ENCODE results near the gene CH25H. TPM values are rescaled to one million over a fixed set of nuclear protein-coding genes. Genes with fewer than 3 reads are reported as not detected.

CH25H gene
- total and polyA plus RNA-seq, 5 donors = 0.24 to 1.8 (median 0.59) TPM

DNA sequence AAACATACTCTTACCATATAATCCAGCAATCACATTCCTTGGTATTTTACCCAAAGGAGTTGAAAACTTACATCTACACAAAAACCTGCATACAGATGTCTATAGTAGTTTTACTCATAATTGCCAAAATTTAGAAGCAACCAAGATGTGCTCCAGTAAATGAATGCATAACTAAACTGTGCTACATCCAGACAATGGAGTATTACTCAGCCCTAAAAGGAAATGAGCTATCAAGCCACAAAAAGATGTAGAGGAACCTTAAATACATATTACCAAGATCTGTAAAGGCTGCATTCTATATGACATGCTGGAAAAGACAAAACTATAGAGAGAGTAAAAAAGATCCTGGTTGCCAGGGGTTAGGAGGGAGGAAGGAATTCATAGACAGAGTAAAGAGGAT, 21.8 kb upstream of the CH25H start:
- ATAC-seq (no peak), DNase-seq (no peak)
- intact Hi-C loops (cut with DNase I) = loop anchor here in 1 of 4 donors (10.0 kb wide), 1 partner anchor 394 kb away; no protein-coding TSS in a partner anchor
- H3K4me1 ChIP-seq (ENCODE audit: control insufficient read depth, insufficient read depth, low read length) = no peaks in the 10 kb centered on the region
- no peaks in the 10 kb centered on the region for H3K9me3 ChIP-seq (ENCODE audit: control insufficient read depth, low read length)
- H3K4me3 ChIP-seq (ENCODE audit: low read length) = no peak overlapping the region
- H3K27me3 ChIP-seq (ENCODE audit: control insufficient read depth, insufficient read depth) = no peaks in the 10 kb centered on the region
- H3K27ac ChIP-seq (ENCODE audit: low read length) = no peak overlapping the region

DNA sequence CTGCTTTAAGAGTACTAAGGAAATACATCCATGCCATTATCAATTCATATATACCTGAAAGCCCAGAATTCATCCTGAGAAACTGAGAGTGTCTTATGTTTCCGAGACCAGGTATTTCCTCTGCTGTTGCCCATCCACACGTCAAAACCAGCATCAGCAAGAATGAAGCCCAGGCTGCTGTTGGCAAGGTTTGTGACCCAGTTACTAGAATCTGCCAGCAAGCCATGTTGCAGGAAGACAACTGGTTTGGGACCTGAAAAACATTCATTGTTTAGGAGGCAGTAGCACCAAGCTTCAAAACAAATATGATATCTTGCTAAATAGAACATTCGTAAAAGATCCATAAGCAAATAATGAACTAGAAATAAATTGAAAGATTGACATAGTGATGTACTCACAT, 21.0 kb upstream of the CH25H start:
- H3K27ac ChIP-seq (ENCODE audit: low read length) = no peak overlapping the region
- no peaks in the 10 kb centered on the region for H3K9me3 ChIP-seq (ENCODE audit: control insufficient read depth, low read length)
- H3K4me3 ChIP-seq (ENCODE audit: low read length) = no peak overlapping the region
- H3K27me3 ChIP-seq (ENCODE audit: control insufficient read depth, insufficient read depth) = no peaks in the 10 kb centered on the region
- H3K4me1 ChIP-seq (ENCODE audit: control insufficient read depth, insufficient read depth, low read length) = no peaks in the 10 kb centered on the region
- ATAC-seq (no peak), DNase-seq (no peak)
- intact Hi-C loops (cut with DNase I) = loop anchor here in 1 of 4 donors (10.0 kb wide), 1 partner anchor 393 kb away; no protein-coding TSS in a partner anchor
- WGBS = 87% methylated on average over 3 of the region's 3 CpGs

DNA sequence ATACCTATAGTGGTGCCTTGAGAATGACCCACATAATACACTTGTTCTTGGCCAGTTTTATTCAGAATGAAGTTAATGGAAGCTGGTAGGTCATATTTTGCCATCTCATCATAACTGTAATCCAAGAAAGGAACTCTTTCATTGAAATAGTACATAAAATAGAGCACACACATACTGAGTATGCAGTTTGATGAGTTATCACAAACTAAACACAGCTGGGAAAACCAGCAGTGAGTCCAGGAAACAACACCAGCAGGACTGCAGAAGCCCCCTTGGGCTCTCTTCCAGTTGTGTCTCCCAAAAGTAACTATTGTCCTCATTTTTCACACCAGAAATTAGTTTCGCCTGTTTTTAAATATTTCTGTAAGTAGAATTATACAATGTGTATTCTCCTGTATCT, 19.8 kb upstream of the CH25H start:
- intact Hi-C loops (cut with DNase I) = loop anchor here in 1 of 4 donors (10.0 kb wide), 1 partner anchor 392 kb away; no protein-coding TSS in a partner anchor
- no peaks in the 10 kb centered on the region for H3K27me3 ChIP-seq (ENCODE audit: control insufficient read depth, insufficient read depth)
- no peaks in the 10 kb centered on the region for H3K4me1 ChIP-seq (ENCODE audit: control insufficient read depth, insufficient read depth, low read length)
- H3K27ac ChIP-seq (ENCODE audit: low read length) = no peak overlapping the region
- no peak for ATAC-seq
- no peaks in the 10 kb centered on the region for H3K9me3 ChIP-seq (ENCODE audit: control insufficient read depth, low read length)
- DNase-seq = no peak
- no peak overlapping the region for H3K4me3 ChIP-seq (ENCODE audit: low read length)
- 71% methylated on average over 1 of the region's 1 CpG for WGBS

DNA sequence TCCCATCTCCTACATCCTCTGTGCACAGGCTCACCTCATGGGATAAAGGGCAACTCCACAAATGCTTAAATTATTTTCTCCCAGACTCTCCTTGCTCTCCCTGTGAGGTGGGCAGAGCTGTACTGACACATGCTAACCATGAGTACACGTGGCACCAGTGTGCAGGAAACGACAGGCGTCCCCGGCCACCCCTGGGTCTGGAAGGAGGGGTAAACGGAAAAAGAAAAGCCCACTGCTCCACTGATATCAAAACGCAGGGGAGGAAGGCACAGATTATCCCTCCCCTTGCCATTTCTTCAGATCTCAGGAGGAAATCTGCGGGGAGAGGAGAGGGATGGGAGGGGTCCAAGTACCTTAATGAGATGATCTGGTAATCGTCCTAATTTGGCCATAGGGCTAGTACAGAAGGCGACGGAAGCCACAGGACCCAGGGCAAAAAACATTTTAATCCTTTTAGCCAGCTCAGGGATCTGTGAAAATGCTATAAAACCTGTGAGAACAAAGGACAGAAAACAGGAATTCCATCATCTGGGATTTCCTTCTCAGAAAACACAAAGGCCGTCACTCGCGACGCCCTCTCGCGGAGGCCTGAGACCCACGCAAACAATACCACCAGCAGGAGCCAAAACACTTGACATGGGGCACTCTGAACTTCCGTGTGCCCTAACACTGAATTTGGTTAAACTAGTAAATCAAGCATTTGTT, 17.8 kb upstream of the CH25H start:
- ATAC-seq = peak; percentile 69 to 92
- DNase-seq = peak; percentile 39 to 80 (median 72)
- Histone ChIP-seq H3K4me3 (ENCODE audit: low read length) (no peak overlapping the region), H3K27me3 (ENCODE audit: control insufficient read depth, insufficient read depth) (no peaks in the 10 kb centered on the region), H3K27ac (ENCODE audit: low read length) (peak overlapping the region; percentile 88), H3K9me3 (ENCODE audit: control insufficient read depth, low read length) (no peaks in the 10 kb centered on the region), H3K4me1 (ENCODE audit: control insufficient read depth, insufficient read depth, low read length) (no peaks in the 10 kb centered on the region)
- WGBS = 48% methylated on average over 18 of the region's 18 CpGs
- intact Hi-C loops (cut with DNase I) = loop anchor here in 1 of 4 donors (10.0 kb wide), 1 partner anchor 390 kb away; no protein-coding TSS in a partner anchor

DNA sequence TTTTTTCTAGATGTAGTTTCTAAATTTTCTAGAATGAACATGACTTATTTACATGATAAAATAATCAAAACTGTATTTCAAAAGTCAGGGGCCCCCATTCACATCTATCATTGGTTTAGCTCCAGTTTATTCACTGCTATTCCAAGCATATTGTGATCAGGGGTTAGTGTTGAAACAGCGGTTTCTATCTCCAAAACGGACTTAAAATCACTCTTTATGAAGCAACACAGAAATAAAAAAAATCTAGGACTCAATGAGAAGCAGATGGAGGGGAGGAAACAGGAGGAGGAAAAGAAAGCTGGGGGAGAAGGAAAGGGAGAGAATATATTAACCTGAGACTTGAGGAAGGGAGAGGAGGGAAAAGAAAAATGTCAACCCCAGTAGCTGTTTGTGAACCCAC, 14.8 kb upstream of the CH25H start:
- DNase-seq (no peak), ATAC-seq (no peak)
- Histone ChIP-seq H3K27me3 (ENCODE audit: control insufficient read depth, insufficient read depth) (no peaks in the 10 kb centered on the region), H3K9me3 (ENCODE audit: control insufficient read depth, low read length) (no peaks in the 10 kb centered on the region), H3K27ac (ENCODE audit: low read length) (no peak overlapping the region), H3K4me3 (ENCODE audit: low read length) (no peak overlapping the region), H3K4me1 (ENCODE audit: control insufficient read depth, insufficient read depth, low read length) (peaks cover 2% of the 10 kb centered on the region)
- intact Hi-C loops (cut with DNase I) = loop anchor here in 1 of 4 donors (10.0 kb wide), 1 partner anchor 387 kb away; no protein-coding TSS in a partner anchor
- 54% methylated on average over 2 of the region's 2 CpGs for WGBS

DNA sequence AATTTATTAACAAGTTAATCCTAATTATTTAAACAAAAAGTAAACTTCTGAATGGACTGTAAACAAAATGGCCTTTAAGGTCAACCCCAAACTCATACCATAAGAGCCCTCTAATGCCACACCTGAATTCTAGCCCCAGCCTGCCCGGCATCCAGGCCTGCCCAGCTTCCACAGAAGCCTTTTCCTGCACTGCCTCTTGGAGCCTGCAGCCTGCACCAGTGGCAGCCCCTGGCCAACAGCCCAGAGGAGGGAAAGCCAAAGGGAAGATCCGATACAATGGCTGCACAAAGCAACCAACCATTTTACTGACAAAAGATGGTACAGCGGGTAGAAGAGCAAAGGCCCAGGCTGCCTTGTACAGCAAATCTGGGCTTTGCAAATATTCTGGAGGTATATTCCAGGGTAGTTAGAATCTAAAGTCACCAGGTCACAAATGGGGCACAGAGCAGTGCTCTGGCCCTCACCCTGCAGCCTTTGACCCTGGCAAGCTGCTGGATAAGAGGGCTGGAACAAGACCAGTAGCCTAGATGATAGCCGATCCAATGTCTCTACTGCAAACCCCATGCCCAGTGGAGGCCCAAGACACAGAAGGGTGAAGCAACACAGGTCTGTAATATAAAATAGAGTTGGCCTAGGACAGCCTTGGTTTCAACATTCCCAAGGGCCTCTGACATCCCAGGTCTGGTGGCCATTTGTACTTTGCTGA, 12.5 kb upstream of the CH25H start:
- Histone ChIP-seq H3K9me3 (ENCODE audit: control insufficient read depth, low read length) (no peaks in the 10 kb centered on the region), H3K27me3 (ENCODE audit: control insufficient read depth, insufficient read depth) (no peaks in the 10 kb centered on the region), H3K4me3 (ENCODE audit: low read length) (no peak overlapping the region), H3K27ac (ENCODE audit: low read length) (no peak overlapping the region), H3K4me1 (ENCODE audit: control insufficient read depth, insufficient read depth, low read length) (peaks cover 2% of the 10 kb centered on the region)
- WGBS = 75% methylated on average over 4 of the region's 4 CpGs
- DNase-seq = peak in 1 of 3 donors; percentile 69
- peak in 1 of 2 donors; percentile 27 for ATAC-seq
- intact Hi-C loops (cut with DNase I) = loop anchor here in 2 of 4 donors (5.0 to 10.0 kb wide), 3 partner anchors 282 to 385 kb away; no protein-coding TSS in a partner anchor

DNA sequence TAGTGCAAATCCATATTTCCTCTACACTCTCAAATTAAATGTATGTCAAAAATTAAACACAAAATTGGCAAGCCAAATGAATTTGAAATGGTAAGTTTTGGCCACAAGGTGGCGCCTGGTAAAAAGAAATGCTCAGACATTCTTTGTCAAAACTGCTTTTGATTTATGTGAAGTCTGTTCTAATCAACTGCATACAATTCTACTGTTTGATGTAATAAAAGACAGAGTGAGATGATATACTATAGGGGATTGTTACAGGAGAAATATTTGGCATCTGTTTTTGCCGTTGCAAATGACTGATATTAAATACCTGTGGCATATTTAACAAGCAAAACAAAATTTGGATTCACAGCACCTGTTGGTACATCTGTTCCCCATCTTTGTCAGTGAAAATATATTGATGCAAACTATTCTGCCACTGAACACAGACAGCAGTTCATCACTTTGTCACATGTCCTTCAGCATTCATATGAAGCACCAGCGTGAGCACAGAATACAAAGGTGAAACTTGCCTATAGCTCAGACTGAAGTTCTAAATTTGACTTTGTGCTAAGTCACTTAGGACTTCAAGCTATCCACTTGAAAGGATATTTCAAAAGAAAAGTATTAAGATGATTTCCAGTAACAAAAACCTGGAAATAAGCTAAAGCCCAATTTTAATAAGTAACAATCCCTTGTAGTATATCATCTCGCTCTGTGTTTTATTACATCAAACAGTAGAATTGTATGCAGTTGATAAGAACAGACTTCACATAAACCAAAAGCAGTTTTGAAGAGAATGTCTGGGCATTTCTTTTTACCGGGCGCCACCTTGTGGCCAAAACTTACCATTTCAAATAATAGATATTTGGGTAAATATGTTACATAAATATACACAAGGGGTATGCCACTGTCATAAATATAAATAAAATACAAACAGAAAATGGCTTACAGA, 10.2 kb upstream of the CH25H start:
- peak in 2 of 3 donors; percentile 33 to 76 for DNase-seq
- no peaks in the 10 kb centered on the region for H3K9me3 ChIP-seq (ENCODE audit: control insufficient read depth, low read length)
- intact Hi-C loops (cut with DNase I) = loop anchor here in 2 of 4 donors (5.0 to 10.0 kb wide), 2 partner anchors 280 to 283 kb away; no protein-coding TSS in a partner anchor
- no peak overlapping the region for H3K4me3 ChIP-seq (ENCODE audit: low read length)
- H3K4me1 ChIP-seq (ENCODE audit: control insufficient read depth, insufficient read depth, low read length) = peaks cover 2% of the 10 kb centered on the region
- H3K27me3 ChIP-seq (ENCODE audit: control insufficient read depth, insufficient read depth) = no peaks in the 10 kb centered on the region
- WGBS = 11% methylated on average over 6 of the region's 6 CpGs
- H3K27ac ChIP-seq (ENCODE audit: low read length) = peak overlapping the region; percentile 68
- ATAC-seq = peak in 1 of 2 donors; percentile 29

DNA sequence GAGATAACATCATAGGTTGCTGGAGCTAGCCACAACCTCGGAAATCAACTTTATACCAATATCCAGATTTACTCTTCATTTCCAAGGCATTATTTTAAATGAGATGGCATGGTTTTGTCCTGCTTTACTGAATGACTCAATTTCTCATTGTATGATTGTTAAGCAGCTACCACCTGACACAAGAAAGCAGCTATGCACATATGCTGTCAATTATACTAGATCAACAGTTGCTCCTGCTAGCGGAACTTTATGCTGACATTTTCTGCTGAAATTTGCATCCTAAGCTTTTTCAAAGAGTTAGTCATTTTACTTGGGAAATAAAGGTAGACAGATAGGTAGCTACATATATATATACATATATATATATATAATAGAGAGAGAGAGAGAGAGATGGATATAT, 8.9 kb upstream of the CH25H start:
- Histone ChIP-seq H3K27me3 (ENCODE audit: control insufficient read depth, insufficient read depth) (no peaks in the 10 kb centered on the region), H3K27ac (ENCODE audit: low read length) (no peak overlapping the region), H3K4me1 (ENCODE audit: control insufficient read depth, insufficient read depth, low read length) (peaks cover 2% of the 10 kb centered on the region), H3K9me3 (ENCODE audit: control insufficient read depth, low read length) (no peaks in the 10 kb centered on the region), H3K4me3 (ENCODE audit: low read length) (no peak overlapping the region)
- no peak for ATAC-seq
- intact Hi-C loops (cut with DNase I) = loop anchor here in 2 of 4 donors (5.0 to 10.0 kb wide), 2 partner anchors 279 to 281 kb away; no protein-coding TSS in a partner anchor
- no peak for DNase-seq
- WGBS = 96% methylated on average over 2 of the region's 2 CpGs

DNA sequence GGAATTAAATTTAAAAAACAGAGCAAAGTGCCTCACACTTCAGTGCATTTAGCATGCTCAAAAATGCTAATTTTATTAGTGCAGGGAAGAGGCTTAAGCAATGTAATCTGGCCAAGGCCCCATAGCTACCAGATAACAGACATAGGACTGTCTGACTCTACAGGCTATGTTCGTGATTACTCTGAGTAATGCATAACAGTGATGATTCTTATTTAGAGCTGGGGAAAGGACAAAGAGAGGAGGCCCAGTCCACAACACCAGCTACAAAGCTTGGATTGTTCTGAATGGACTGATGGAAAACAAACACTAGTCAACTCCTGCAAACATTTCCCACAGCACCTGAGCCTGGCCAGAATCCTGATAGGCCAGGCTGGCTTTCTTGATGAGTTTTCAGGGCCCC, 8.4 kb upstream of the CH25H start:
- Histone ChIP-seq H3K9me3 (ENCODE audit: control insufficient read depth, low read length) (no peaks in the 10 kb centered on the region), H3K4me1 (ENCODE audit: control insufficient read depth, insufficient read depth, low read length) (peaks cover 2% of the 10 kb centered on the region), H3K27ac (ENCODE audit: low read length) (no peak overlapping the region), H3K4me3 (ENCODE audit: low read length) (no peak overlapping the region), H3K27me3 (ENCODE audit: control insufficient read depth, insufficient read depth) (no peaks in the 10 kb centered on the region)
- no peak for DNase-seq
- no peak for ATAC-seq
- intact Hi-C loops (cut with DNase I) = loop anchor here in 3 of 4 donors (2.0 to 10.0 kb wide), 4 partner anchors 185 to 281 kb away; no protein-coding TSS in a partner anchor
- WGBS = 75% methylated on average over 1 of the region's 1 CpG

DNA sequence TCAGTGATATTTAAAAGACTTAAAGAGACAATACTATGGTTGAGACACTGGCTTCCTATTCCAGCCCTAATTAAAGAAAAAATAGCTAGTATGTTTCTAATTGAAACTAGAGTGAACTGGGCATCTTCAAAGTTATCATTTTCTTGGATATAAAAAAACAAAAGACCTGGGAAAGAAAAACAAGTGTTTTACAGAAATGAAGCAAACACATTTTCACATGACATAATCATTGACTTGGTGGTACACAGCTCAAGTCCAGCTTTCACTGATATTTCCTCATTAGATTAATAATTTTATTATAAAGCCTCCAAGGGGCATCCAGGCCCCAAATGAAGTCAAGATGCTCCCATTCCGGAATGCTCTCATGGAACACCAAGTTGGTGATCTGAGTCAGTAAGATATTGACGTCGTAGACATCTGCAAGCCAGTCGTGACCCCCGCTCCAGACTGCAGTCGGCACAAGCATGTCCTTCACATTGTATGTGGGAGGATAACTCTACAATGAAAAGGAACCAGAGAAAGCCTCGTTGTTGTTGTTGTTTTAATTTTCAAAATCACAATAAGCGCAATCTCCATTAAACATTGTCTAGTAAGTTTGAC, 7.5 kb upstream of the CH25H start:
- intact Hi-C loops (cut with DNase I) = loop anchor here (2.0 to 10.0 kb wide), 5 partner anchors 184 to 377 kb away; no protein-coding TSS in a partner anchor
- Histone ChIP-seq H3K4me1 (ENCODE audit: control insufficient read depth, insufficient read depth, low read length) (peaks cover 2% of the 10 kb centered on the region), H3K9me3 (ENCODE audit: control insufficient read depth, low read length) (no peaks in the 10 kb centered on the region), H3K4me3 (ENCODE audit: low read length) (no peak overlapping the region), H3K27ac (ENCODE audit: low read length) (no peak overlapping the region), H3K27me3 (ENCODE audit: control insufficient read depth, insufficient read depth) (no peaks in the 10 kb centered on the region)
- 83% methylated on average over 8 of the region's 8 CpGs for WGBS
- DNase-seq (no peak), ATAC-seq (no peak)

All from right cardiac atrium (tissue), 5 donors.